ENCODE data around the gene BCS1L.

The BCS1L gene

GRCh38 chr2:218621007-218621406, 38.5 kb upstream of the BCS1L start:
- ATAC-seq, result no peak
- TF ChIP-seq ZFP30 (CRISPR knock-in tag; IDR thresholded peaks at IDR 0.05) (no peak), POU6F1 (CRISPR knock-in tag; IDR thresholded peaks at IDR 0.05; ENCODE audit: borderline replicate concordance, low read depth) (no peak), ESRRG (CRISPR knock-in tag; IDR thresholded peaks at IDR 0.05) (no peak), TCF4 (CRISPR knock-in tag; IDR thresholded peaks at IDR 0.05; ENCODE audit: borderline replicate concordance) (no peak), OSR1 (CRISPR knock-in tag; IDR thresholded peaks at IDR 0.05) (no peak), ISL1 (CRISPR knock-in tag; IDR thresholded peaks at IDR 0.05) (no peak), CREB5 (CRISPR knock-in tag; IDR thresholded peaks at IDR 0.05; ENCODE audit: low read depth) (no peak), ZFP3 (CRISPR knock-in tag; IDR thresholded peaks at IDR 0.05) (no peak), ZNF70 (CRISPR knock-in tag; IDR thresholded peaks at IDR 0.05) (no peak), PPARA (CRISPR knock-in tag; IDR thresholded peaks at IDR 0.05; ENCODE audit: borderline replicate concordance) (no peak), ZNF8 (CRISPR knock-in tag; IDR thresholded peaks at IDR 0.05) (no peak), CSRNP3 (CRISPR knock-in tag; IDR thresholded peaks at IDR 0.05) (no peak), SNAI2 (CRISPR knock-in tag; IDR thresholded peaks at IDR 0.05) (no peak), ZC3H10 (CRISPR knock-in tag; IDR thresholded peaks at IDR 0.05) (no peak)

- ATAC-seq, result peak; percentile 39
- TF ChIP-seq ZNF70 (CRISPR knock-in tag; IDR thresholded peaks at IDR 0.05) (no peak), ZNF8 (CRISPR knock-in tag; IDR thresholded peaks at IDR 0.05) (no peak), ESRRG (CRISPR knock-in tag; IDR thresholded peaks at IDR 0.05) (no peak), OSR1 (CRISPR knock-in tag; IDR thresholded peaks at IDR 0.05) (no peak), ZC3H10 (CRISPR knock-in tag; IDR thresholded peaks at IDR 0.05) (no peak), POU6F1 (CRISPR knock-in tag; IDR thresholded peaks at IDR 0.05; ENCODE audit: borderline replicate concordance, low read depth) (no peak), ZFP3 (CRISPR knock-in tag; IDR thresholded peaks at IDR 0.05) (no peak), ARNTL (CRISPR knock-in tag; IDR thresholded peaks at IDR 0.05; ENCODE audit: borderline replicate concordance, low read depth) (no peak), CSDC2 (CRISPR knock-in tag; IDR thresholded peaks at IDR 0.05) (no peak), RARB (CRISPR knock-in tag; IDR thresholded peaks at IDR 0.05) (no peak), PATZ1 (CRISPR knock-in tag; IDR thresholded peaks at IDR 0.05; ENCODE audit: borderline replicate concordance) (no peak), BACH2 (CRISPR knock-in tag; IDR thresholded peaks at IDR 0.05; ENCODE audit: borderline replicate concordance) (no peak)
These were observed 36.7 kb upstream of the BCS1L start for GRCh38 chr2:218622606-218623365.

GRCh38 chr2:218623366-218623705, 36.1 kb upstream of the BCS1L start:
- ATAC-seq, result no peak
- TF ChIP-seq BACH2 (CRISPR knock-in tag; IDR thresholded peaks at IDR 0.05; ENCODE audit: borderline replicate concordance), result no peak
- TF ChIP-seq PPARA (CRISPR knock-in tag; IDR thresholded peaks at IDR 0.05; ENCODE audit: borderline replicate concordance), result no peak
- TF ChIP-seq CSDC2 (CRISPR knock-in tag; IDR thresholded peaks at IDR 0.05), result no peak
- TF ChIP-seq CSRNP3 (CRISPR knock-in tag; IDR thresholded peaks at IDR 0.05), result no peak
- TF ChIP-seq ZNF565 (CRISPR knock-in tag; conservative IDR thresholded peaks at IDR 0.05; ENCODE audit: low read depth), result no peak
- TF ChIP-seq ZFP30 (CRISPR knock-in tag; IDR thresholded peaks at IDR 0.05), result no peak
- no peak for TF ChIP-seq RARB (CRISPR knock-in tag; IDR thresholded peaks at IDR 0.05)
- TF ChIP-seq TCF4 (CRISPR knock-in tag; IDR thresholded peaks at IDR 0.05; ENCODE audit: borderline replicate concordance), result no peak
- TF ChIP-seq POU6F1 (CRISPR knock-in tag; IDR thresholded peaks at IDR 0.05; ENCODE audit: borderline replicate concordance, low read depth), result no peak
- TF ChIP-seq ARNTL (CRISPR knock-in tag; IDR thresholded peaks at IDR 0.05; ENCODE audit: borderline replicate concordance, low read depth), result no peak
- TF ChIP-seq ZNF70 (CRISPR knock-in tag; IDR thresholded peaks at IDR 0.05), result no peak
- TF ChIP-seq ZFP3 (CRISPR knock-in tag; IDR thresholded peaks at IDR 0.05), result no peak
- TF ChIP-seq GLIS3 (CRISPR knock-in tag; IDR thresholded peaks at IDR 0.05), result no peak
- no peak for TF ChIP-seq OSR1 (CRISPR knock-in tag; IDR thresholded peaks at IDR 0.05)
- no peak for TF ChIP-seq SNAI2 (CRISPR knock-in tag; IDR thresholded peaks at IDR 0.05)
- TF ChIP-seq ESRRG (CRISPR knock-in tag; IDR thresholded peaks at IDR 0.05), result no peak
- no peak for TF ChIP-seq ISL1 (CRISPR knock-in tag; IDR thresholded peaks at IDR 0.05)
